ENCODE results near the gene STK24. TPM values are rescaled to one million over a fixed set of nuclear protein-coding genes. Genes with fewer than 3 reads are reported as not detected.

STK24 gene
- total and polyA plus RNA-seq, 10 of the 15 experiments (the other 5 are each of a cell fraction or from before 2014, with no cell fraction given) = 7.5 to 115 (median 52.9) TPM

GRCh38 chr13:98445340-98446233 is 131.3 kb downstream of the STK24 start (continued):
- no peak for TF ChIP-seq SUPT20H (IDR thresholded peaks at IDR 0.05; ENCODE audit: borderline replicate concordance, control insufficient read depth, low read depth, low read length)
- TF ChIP-seq JUNB (IDR thresholded peaks at IDR 0.05) = no peak
- no peak for TF ChIP-seq PAX5 (IDR thresholded peaks at IDR 0.05; ENCODE audit: borderline replicate concordance, low read depth, low read length)
- no peak for TF ChIP-seq NFIC (IDR thresholded peaks at IDR 0.05; ENCODE audit: low read depth, low read length)
- TF ChIP-seq MTA3 (IDR thresholded peaks at IDR 0.05; ENCODE audit: borderline replicate concordance, low read length) = peak; percentile 51; the same call in 1 of the 2 replicates
- no peak for TF ChIP-seq RAD51 (IDR thresholded peaks at IDR 0.05)
- no peak for TF ChIP-seq ZNF24 (IDR thresholded peaks at IDR 0.05)
- no peak for TF ChIP-seq MEF2A (IDR thresholded peaks at IDR 0.05; ENCODE audit: insufficient read depth, low read depth, low read length)
- TF ChIP-seq SP1 (IDR thresholded peaks at IDR 0.05; ENCODE audit: low read depth, low read length) = no peak
- TF ChIP-seq CREB1 (IDR thresholded peaks at IDR 0.05; ENCODE audit: low read depth) = no peak
- TF ChIP-seq MYB (IDR thresholded peaks at IDR 0.05; ENCODE audit: borderline replicate concordance, low read depth, low read length) = no peak
- no peak for TF ChIP-seq CHD2 (IDR thresholded peaks at IDR 0.05; ENCODE audit: borderline replicate concordance, low read depth, low read length)
- no peak for TF ChIP-seq ZNF592 (IDR thresholded peaks at IDR 0.05)
- TF ChIP-seq ZNF207 (IDR thresholded peaks at IDR 0.05; ENCODE audit: borderline replicate concordance) = no peak
- no peak for TF ChIP-seq CHD4 (IDR thresholded peaks at IDR 0.05)
- no peak for TF ChIP-seq SMAD1 (IDR thresholded peaks at IDR 0.05; ENCODE audit: low read depth, partially characterized antibody)
- no peak for TF ChIP-seq STAT1 (conservative IDR thresholded peaks at IDR 0.05)
- TF ChIP-seq, protein P1, sequence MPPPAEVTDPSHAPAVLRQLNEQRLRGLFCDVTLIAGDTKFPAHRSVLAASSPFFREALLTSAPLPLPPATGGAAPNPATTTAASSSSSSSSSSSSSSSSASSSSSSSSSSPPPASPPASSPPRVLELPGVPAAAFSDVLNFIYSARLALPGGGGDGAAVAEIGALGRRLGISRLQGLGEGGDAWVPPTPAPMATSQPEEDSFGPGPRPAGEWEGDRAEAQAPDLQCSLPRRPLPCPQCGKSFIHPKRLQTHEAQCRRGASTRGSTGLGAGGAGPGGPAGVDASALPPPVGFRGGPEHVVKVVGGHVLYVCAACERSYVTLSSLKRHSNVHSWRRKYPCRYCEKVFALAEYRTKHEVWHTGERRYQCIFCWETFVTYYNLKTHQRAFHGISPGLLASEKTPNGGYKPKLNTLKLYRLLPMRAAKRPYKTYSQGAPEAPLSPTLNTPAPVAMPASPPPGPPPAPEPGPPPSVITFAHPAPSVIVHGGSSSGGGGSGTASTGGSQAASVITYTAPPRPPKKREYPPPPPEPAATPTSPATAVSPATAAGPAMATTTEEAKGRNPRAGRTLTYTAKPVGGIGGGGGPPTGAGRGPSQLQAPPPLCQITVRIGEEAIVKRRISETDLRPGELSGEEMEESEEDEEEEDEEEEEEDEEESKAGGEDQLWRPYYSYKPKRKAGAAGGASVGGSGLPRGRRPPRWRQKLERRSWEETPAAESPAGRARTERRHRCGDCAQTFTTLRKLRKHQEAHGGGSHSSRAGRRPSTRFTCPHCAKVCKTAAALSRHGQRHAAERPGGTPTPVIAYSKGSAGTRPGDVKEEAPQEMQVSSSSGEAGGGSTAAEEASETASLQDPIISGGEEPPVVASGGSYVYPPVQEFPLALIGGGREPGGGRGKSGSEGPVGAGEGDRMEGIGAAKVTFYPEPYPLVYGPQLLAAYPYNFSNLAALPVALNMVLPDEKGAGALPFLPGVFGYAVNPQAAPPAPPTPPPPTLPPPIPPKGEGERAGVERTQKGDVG (CRISPR knock-in tag; IDR thresholded peaks at IDR 0.05) = no peak
- TF ChIP-seq RUNX3 (IDR thresholded peaks at IDR 0.05; ENCODE audit: low read length) = peak; percentile 18; the same call in 1 of the 2 replicates
- TF ChIP-seq IRF4 (IDR thresholded peaks at IDR 0.05; ENCODE audit: low read depth, low read length) = no peak
- TF ChIP-seq ASH2L (IDR thresholded peaks at IDR 0.05; ENCODE audit: borderline replicate concordance, low read depth) = no peak
- TF ChIP-seq GATAD2B (conservative IDR thresholded peaks at IDR 0.05; ENCODE audit: low read depth) = 0 out of 2 replicates have a peak, but pooled peaks have one; percentile 17
- no peak for TF ChIP-seq SREBF2 (IDR thresholded peaks at IDR 0.05; ENCODE audit: low read length)
- no peak for TF ChIP-seq KDM1A (IDR thresholded peaks at IDR 0.05; ENCODE audit: borderline replicate concordance)
